SK-MEL-5 (cell line): ENCODE results near the gene DGKE. TPM values are rescaled to one million over a fixed set of nuclear protein-coding genes. Genes with fewer than 3 reads are reported as not detected.
A peak's percentile ranks its signal among the peaks of the same experiment; 100 is the strongest.

Experiments used
- DNase-seq: peaks from one replicate; pipeline ENCODE4 v3.0.0-alpha.2; 2016; ENCODE audit warnings: low read depth, low spot score
- in situ Hi-C: cut with HindIII; loops from 2 replicates; pipeline ENCODE4 v1.10.0; 2016; ENCODE audit warnings: low sequenced_read_pairs, high pct_unique_total_duplicates, low pct_unique_long_range_greater_than_20kb
- polyA plus RNA-seq, 2 experiments: library from polyadenylated mRNA; depleted of rRNA; stranded (reverse); fragments of >200 nt; gene quantifications; 2 replicates each; pipeline ENCODE4 v1.2.3, GENCODE V29; 2015
- total RNA-seq: library from RNA; depleted of rRNA; stranded (reverse); fragments of >200 nt; shearing (Covaris generic); gene quantifications from 2 replicates; pipeline ENCODE4 v1.2.3, GENCODE V29; 2014; rRNA removed

DGKE gene
- total RNA-seq, result 0.55 and 0.96 TPM in 2 replicates
- polyA plus RNA-seq (2015; cell fraction: cytosol; rRNA removed), result 0.32 and 0.86 TPM in 2 replicates
- 5.4 and 5.6 TPM in 2 replicates for polyA plus RNA-seq (2015; cell fraction: nucleus; rRNA removed)

- in situ Hi-C loops, result no loop called here
- DNase-seq, result peak; percentile 86
Observed at GRCh38 chr17:56833809-56834379, at the start of gene DGKE, which contains the start of gene C17orf67. DGKE (plus strand) TSS chr17:56834151; CDS start chr17:56834796, 645 bp downstream. C17orf67 (minus strand) TSS chr17:56833920; CDS start chr17:56815810, 18,110 bp downstream.

GRCh38 chr17:56785405-56785804 lies 48.5 kb upstream of the DGKE start:
- in situ Hi-C loops, result no loop called here
- no peak for DNase-seq

GRCh38 chr17:56785997-56786680 lies 47.8 kb upstream of the DGKE start:
- no peak for DNase-seq
- in situ Hi-C loops, result no loop called here

- in situ Hi-C loops, result no loop called here
- peak; percentile 89 for DNase-seq
Observed at GRCh38 chr17:56786989-56787482, 46.9 kb upstream of the DGKE start.

- DNase-seq, result no peak
- in situ Hi-C loops, result no loop called here
Observed at GRCh38 chr17:56792267-56792666, 41.7 kb upstream of the DGKE start.

- no peak for DNase-seq
- in situ Hi-C loops, result no loop called here
Observed at GRCh38 chr17:56793531-56793930, 40.4 kb upstream of the DGKE start.

- DNase-seq, result no peak
- in situ Hi-C loops, result no loop called here
Observed at GRCh38 chr17:56793957-56794356, 40.0 kb upstream of the DGKE start.

- in situ Hi-C loops, result no loop called here
- DNase-seq, result no peak
Observed at GRCh38 chr17:56795221-56795865, 38.6 kb upstream of the DGKE start.

- DNase-seq, result no peak
- in situ Hi-C loops, result no loop called here
Observed at GRCh38 chr17:56796536-56796935, 37.4 kb upstream of the DGKE start.

- no peak for DNase-seq
- in situ Hi-C loops, result no loop called here
Observed at GRCh38 chr17:56798916-56799315, 35.0 kb upstream of the DGKE start.

GRCh38 chr17:56801459-56802178 lies 32.3 kb upstream of the DGKE start:
- no peak for DNase-seq
- in situ Hi-C loops, result no loop called here

GRCh38 chr17:56803071-56803470 lies 30.9 kb upstream of the DGKE start:
- in situ Hi-C loops, result no loop called here
- no peak for DNase-seq

- DNase-seq, result no peak
- in situ Hi-C loops, result no loop called here
Observed at GRCh38 chr17:56804454-56804853, 29.5 kb upstream of the DGKE start.

- DNase-seq, result no peak
- in situ Hi-C loops, result no loop called here
Observed at GRCh38 chr17:56806949-56807348, 27.0 kb upstream of the DGKE start.

- in situ Hi-C loops, result no loop called here
- no peak for DNase-seq
Observed at GRCh38 chr17:56807723-56808122, 26.2 kb upstream of the DGKE start.

GRCh38 chr17:56808503-56808902 lies 25.4 kb upstream of the DGKE start:
- DNase-seq, result peak; percentile 61
- in situ Hi-C loops, result no loop called here

- DNase-seq, result no peak
- in situ Hi-C loops, result no loop called here
Observed at GRCh38 chr17:56809106-56809819, 24.7 kb upstream of the DGKE start.
